ENCODE measurements around the gene ZBTB20.
A peak's percentile ranks its signal among the peaks of the same experiment; 100 is the strongest.
"Not testable (repeated sequence)": the region's sequence is repeated elsewhere in the genome, so short reads cannot be mapped to it uniquely, and the experiment has no call there.

The ZBTB20 gene

GRCh38 chr3:115146418-115147328 lies at the start of gene ZBTB20:
Gene ZBTB20 (minus strand): TSS chr3:115147288.
- DNase-seq (ENCODE audit: low spot score), result peak; percentile 66

DNA sequence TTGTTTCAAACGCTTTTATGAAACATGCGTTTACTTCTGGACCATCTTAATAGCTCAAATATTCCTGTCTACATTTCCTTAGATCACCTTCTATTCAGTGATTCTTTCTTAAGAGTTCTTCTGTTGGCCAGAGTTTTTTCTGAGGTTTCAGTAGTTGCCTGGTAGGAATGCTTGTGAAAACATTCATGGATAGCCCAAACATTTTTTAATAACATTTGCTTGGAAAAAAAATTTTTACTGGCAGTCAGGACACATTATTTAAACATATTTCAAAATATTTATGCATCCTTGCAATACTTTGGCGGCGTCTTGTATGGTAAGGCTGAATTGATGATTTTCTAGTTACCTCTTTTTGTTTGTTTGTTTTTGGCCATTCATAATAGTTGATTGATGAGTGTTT lies 47.4 kb upstream of the ZBTB20 start:
- no peak for DNase-seq (ENCODE audit: low spot score)

DNA sequence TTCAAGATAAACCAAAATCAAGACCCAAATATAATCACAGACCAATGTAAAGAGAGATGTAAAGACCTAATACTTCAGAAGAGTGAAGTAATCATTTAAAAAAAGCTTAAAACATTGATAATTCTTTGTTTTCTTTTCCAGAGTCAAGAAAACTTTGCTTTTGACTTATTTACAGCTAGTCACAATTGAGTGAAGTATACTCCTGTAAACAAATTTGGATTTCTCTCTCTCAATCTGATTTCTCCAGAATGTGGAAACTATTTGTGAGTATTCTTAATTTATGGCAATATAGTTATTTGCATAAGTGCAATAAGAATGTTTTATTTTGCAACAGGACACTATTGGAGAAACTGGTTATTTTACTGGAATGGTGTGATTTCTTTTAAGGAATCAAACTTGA lies 43.7 kb upstream of the ZBTB20 start:
- no peak for DNase-seq (ENCODE audit: low spot score)

DNA sequence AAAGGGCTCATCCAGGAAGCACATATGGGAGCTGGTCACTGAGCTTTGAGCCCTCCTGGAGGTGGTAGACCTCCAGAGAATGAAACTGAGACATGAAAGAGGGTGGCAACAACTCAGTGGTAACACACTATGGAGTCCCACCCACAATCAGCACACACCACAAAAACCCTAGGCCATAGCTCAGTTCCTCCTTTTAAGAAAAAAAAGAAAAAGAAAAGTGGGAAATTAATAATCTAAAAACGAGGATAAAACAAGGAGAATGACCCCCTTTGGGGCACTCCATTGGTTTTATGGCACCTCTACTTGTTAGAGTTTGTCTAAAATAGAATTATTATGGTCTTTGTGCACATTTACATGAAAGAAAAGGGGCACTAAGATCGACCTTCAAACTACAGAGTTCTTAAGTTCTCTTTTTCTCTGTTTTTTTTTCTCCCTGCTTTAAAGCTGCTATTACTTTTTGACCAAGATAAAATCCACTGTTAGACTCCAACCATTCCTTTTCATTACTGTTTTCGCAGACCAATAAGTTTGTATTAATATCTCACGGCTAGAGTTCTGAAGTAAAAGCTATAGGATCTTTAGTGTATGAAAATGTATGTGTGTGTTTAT lies 40.2 kb upstream of the ZBTB20 start:
- no peak for DNase-seq (ENCODE audit: low spot score)

DNA sequence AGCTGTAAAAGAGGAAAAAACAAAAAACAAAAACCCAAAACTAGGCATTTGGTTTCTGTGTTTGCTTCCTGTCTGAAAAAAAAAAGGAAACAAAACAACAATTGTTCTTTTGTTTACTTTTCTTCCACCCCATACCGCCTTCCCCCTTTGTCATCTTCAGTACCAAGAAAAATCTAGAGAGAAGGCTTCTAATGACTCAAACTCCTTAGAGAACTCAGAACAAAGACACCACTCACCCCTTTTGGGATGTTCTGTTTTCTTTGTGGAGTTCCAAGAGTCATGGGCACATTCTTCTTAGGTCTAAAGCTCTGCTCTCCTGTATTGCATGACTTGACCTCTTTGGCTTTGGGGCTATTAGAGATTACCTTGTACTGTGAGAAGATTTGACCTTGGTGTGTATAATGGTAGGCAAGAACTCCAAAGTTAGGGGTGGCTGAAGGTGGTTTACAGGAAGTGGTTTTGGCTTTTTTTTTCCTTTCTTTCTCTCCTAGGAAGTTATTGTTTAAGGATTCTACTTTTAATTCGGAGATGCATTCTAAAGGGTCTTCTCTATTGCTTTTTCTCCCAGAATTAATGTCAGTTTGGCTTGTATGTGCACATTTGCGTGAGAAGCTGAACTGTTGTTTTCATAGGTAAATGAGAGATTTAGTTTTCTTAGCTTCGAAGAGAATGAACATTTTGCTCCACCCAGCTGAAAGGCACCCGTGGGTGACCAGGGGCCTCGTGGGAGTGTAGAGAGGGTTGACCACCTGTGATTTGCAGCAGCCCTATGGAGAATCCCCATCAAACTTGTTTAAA lies 39.5 kb upstream of the ZBTB20 start:
- no peak for DNase-seq (ENCODE audit: low spot score)

DNA sequence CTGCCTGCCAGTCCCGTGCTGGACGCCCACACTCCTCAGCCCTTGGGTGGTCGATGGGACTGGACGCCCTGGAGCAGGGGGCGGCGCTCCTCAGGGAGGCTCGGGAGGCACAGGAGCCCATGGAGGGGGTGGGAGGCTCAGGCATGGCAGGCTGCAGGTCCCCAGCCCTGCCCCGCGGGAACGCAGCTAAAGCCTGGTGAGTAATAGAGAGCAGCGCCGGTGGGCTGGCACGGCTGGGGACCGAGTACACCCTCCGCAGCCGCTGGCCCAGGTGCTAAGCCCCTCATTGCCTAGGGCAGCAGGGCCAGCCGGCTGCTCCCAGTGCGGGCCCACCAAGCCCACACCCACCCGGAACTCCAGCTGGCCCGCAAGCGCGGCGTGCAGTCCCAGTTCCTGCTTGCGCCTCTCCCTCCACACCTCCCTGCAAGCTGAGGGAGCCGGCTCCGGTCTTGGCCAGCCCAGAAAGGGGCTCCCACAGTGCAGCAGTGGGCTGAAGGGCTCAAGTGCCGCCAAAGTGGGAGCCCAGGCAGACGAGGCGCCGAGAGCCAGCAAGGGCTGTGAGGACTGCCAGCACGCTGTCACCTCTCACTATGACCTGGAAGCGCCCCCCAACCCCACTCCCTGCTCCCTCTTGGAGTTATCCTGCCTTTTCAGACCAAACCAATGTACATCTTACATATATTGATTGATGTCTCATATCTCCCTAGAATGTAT lies 37.9 kb upstream of the ZBTB20 start:
- not testable (repeated sequence) for DNase-seq (ENCODE audit: low spot score)

DNA sequence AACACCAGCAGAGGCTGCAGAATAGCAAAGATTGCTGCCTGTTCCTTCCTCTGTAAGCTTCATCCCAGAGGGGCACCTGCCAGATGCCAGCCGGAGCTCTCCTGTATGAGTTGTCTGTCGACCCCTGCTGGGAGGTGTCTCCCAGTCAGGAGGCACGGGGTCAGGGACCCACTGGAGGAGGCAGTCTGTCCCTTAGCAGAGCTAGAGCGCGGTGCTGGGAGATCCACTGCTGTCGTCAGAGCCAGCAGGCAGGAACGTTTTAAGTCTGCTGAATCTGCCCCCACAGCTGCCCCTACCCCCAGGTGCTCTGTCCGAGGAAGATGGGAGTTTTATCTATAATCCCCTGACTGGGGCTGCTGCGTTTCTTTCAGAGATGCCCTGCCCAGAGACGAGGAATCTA lies 31.8 kb upstream of the ZBTB20 start:
- not testable (repeated sequence) for DNase-seq (ENCODE audit: low spot score)

GRCh38 chr3:115169808-115170207 lies 22.7 kb upstream of the ZBTB20 start:
- DNase-seq (ENCODE audit: low spot score), result peak; percentile 18

GRCh38 chr3:115165701-115166100 lies 18.6 kb upstream of the ZBTB20 start:
- DNase-seq (ENCODE audit: low spot score), result peak; percentile 23

GRCh38 chr3:115165266-115165665 lies 18.2 kb upstream of the ZBTB20 start:
- peak; percentile 56 for DNase-seq (ENCODE audit: low spot score)

- peak; percentile 37 for DNase-seq (ENCODE audit: low spot score)
These were observed 17.5 kb upstream of the ZBTB20 start for GRCh38 chr3:115164374-115165221.

GRCh38 chr3:115162759-115163158 lies 15.7 kb upstream of the ZBTB20 start:
- DNase-seq (ENCODE audit: low spot score), result no peak

DNA sequence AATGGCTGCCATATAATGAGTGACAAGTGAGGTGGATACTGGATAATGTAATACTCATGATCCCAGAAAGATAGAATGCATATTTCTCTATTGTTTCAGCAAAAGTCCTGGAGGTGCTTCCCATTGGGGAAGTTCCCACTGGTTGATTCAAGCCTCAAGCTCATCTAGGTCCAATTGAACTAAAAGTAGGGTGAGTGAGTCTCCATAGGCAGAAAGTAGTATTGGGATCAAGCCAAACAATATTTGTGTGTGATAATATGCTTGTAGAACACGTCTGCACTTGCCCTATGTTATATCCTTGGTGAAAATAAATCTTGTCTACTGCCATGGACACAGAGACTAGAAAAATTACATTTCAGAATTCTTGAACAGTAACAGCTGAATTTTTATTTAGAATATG lies 14.8 kb upstream of the ZBTB20 start:
- no peak for DNase-seq (ENCODE audit: low spot score)

DNA sequence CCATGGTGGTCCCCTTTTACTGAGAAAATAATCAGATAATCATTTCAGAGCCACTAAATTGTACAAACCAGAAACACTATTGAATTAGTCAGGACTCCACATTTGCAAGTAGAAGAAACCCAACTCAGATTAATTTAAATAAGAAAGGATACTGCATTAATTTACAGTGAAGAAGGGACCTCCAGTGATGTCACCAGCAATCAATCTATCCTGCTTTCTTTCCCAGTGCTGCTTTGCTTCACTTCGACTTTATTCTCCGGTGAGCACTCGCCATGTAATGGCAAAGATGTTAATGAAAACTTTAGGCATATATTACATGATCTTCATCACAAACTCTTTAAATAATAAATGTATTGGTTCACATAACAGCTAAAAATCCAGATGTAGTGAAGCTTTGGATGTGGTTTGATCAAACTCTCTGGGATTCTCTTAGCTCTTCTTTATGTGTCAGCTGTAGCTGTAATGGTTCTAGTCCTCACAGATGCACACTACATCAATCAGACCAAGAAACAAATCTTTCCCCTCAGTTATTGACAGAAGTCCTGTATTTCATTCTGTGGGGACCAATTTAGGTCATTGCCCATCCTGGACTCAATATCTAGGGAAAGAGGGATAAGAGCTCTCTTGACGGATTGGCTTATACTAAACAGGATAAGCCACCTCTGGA lies 14.2 kb upstream of the ZBTB20 start:
- no peak for DNase-seq (ENCODE audit: low spot score)

DNA sequence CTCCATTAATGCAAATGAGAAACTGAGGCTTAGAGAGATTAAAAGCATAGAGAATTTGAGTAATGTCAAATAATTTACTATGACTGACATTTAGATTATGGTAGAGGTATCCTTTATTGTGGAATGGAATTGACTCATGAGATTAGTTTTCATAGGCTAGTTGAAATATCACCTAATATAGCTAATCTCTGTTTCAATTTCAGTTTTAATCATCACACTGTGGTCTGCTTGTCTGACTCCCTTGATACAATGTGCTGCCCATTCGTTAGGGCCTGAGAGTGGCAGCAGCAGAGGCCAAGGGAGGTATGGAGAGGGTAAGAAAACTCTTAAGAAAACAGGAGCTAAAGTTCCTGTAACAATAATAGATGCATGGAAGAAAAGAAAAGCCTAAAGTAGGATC lies 13.2 kb upstream of the ZBTB20 start:
- DNase-seq (ENCODE audit: low spot score), result no peak

DNA sequence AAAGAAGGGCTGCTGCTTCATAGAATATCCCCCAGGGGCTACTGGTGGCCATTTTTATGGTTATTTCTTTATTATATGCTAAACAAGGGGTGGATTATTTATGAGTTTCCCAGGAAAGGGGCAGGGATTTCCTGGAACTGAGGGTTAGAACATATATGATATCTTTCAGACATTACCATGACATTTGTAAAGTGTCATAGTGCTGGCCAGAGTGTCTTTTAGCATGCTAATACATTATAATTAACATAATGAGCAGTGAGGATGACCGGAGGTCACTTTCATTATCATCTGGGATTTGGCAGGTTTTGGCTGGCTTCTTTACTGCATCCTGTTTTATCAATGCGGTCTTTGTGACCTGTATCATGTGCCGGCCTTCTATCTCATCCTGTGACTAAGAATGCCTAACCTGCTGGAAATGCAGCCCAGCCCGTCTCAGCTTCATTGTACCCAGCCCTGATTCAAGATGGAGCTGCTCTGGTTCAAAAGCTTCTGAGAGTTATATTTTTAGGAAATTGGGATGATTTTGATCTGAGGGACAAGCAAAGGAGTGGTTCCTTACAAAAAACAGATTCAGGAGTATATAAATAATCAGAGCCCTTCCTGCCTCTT lies 9.1 kb upstream of the ZBTB20 start:
- no peak for DNase-seq (ENCODE audit: low spot score)

DNA sequence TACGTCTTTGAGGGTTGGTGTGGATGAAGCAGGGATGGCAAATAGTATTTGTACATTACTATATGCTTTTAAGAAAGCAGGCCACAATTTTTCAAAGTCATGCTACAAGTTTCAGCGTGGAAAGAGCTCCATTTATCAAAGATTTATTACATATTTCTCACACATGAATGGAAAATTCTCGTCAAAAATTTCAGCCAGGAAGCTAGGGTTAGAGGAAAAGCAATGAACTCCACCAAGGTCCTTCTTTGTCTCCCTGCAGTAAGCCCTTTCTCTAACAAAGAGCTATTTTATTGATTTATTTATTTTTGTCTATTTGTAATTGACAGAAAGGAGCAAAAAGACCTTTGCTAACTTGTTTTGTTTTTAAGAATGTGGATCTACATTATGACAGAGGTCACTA lies 7.5 kb upstream of the ZBTB20 start:
- no peak for DNase-seq (ENCODE audit: low spot score)

- DNase-seq (ENCODE audit: low spot score), result no peak
These were observed 4.8 kb upstream of the ZBTB20 start for GRCh38 chr3:115151921-115152320.

DNA sequence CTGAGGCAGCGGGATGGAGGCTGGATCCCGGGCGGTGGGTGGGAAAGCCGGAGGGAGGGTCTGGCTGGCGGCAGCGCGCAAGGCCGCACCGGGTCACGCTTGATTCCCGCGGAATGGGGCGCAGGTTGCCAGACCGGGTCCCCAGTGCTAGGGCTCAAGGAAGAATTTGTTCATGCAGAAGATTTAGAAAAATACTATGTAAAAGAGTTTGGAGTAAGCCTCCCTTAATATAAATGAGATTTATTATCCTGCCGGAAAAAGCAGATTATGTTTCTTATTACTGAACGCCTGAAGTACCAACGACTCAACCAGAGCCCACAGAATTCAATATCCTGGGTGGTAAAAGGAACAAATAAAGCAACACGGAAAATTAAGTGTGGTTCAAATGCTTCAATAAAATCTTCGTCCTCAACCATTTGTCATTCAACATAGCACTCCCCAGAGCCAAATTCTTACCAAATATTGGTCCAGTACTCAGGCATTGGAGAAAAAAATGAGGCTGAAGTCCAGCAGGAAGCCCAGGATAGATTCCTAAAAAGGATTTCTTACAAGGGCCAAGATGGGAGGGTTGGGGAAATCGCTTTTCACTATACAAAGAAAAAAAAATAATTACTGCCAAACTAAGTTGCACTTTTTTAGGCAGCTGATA lies 1.2 kb upstream of the ZBTB20 start:
- no peak for DNase-seq (ENCODE audit: low spot score)

All from CD4-positive, alpha-beta T cell treated with Interleukin-2 at 100 ng/mL for 4 hours (primary cell).